GM10266 (cell line): ENCODE results near the gene LYRM1.
"Not testable (repeated sequence)": the region's sequence is repeated elsewhere in the genome, so short reads cannot be mapped to it uniquely, and the experiment has no call there.

Experiments
- DNase-seq: peaks from one replicate; pipeline ENCODE4 v3.0.0; 2012; ENCODE audit errors: extremely low spot score
- CTCF ChIP-seq: IDR thresholded peaks from 2 replicates; pipeline ENCODE4 v1.5.1; 2012; ENCODE audit warnings: mild to moderate bottlenecking, low read depth; ENCODE audit not compliant: control insufficient read depth, insufficient read depth; ENCODE audit errors: missing control alignments

LYRM1 gene

DNA sequence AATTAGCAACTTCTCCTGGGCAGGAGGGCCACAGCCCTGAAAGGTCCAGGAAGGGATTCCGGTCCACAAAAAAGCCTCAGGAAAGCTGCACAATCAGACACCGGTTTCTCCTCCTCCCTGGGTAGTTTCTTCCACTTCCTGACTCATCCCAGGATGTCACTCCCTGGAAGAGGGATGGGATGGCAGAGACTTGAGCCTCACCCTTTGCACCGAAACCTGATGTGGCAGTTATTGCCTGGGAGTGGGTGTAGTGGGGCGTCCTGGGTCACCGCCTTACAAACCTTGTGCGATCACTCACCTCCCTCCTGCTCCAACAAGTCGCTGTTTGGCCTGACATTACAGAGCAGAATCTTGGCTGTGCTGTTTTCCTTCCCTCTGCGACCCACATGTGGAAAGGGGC lies 70.8 kb downstream of the LYRM1 start:
- DNase-seq = no peak
- TF ChIP-seq CTCF = no peak

DNA sequence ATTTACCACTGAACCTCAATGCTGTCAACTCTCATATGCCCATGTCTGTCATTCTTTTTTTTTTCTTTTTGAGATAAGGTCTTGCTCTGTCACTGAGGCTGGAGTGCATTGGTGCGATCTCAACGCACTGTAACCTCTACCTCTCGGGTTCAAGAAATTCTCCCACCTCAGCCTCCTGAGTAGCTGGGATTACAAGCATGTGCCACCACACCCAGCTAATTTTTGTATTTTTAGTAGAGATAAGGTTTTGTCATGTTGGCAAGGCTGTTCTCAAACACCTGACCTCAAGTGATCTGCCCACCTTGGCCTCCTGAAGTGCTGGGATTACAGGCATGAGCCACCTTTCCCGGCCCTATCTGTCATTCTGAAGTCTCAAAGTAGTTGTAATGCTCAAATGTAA lies 72.6 kb downstream of the LYRM1 start:
- not testable (repeated sequence) for DNase-seq
